DMS79 (cell line): ENCODE data around the gene UNC5C.

Experiments
- DNase-seq: peaks from one replicate; lab custom pipeline; 2025; lab: John Stamatoyannopoulos, UW

UNC5C gene

DNA sequence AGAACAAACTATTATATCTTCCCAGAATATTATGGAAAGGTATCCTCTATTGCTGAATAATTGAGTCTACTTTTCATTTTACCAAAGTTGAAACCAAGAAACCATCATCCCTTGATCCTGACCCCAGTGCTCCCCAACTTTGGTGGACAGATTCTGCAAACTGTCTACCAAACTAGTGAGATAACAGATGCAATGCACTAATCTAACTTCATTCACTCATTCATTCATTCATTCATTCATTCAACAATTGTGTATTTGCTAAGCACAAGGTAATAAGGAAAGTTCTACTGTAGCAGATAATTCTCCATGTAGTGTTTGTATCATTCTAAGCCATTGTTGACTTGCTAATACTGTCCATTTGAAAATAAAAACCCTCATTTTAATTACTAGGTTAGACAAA, 150.6 kb downstream of the UNC5C start:
- DNase-seq, result no peak

DNA sequence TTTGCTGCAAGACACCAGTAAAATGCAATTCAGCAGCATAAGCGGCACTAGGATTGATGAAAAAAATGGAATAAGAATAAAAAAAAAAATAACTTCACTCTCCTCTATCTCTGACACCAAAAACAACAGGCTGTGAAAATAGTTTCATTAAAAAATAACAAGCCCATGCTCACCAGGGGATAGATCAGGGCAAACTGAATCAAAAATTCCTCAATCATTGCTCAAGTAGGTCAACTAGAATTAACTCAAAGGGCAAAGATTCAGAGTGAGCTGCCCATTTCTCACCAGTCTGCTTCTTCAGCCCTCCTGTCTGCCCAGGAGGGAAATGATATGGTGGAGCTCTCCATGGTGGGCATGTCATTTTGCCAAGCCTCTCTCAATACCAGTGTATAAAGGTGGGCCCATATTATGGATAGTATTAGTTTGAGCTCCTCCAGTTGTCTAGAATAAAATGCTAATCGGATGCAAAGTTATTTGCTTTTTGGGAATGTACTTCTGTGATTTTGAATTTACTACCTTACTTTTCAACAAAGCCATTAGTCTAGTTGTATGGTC, 153.9 kb downstream of the UNC5C start:
- DNase-seq, result no peak

DNA sequence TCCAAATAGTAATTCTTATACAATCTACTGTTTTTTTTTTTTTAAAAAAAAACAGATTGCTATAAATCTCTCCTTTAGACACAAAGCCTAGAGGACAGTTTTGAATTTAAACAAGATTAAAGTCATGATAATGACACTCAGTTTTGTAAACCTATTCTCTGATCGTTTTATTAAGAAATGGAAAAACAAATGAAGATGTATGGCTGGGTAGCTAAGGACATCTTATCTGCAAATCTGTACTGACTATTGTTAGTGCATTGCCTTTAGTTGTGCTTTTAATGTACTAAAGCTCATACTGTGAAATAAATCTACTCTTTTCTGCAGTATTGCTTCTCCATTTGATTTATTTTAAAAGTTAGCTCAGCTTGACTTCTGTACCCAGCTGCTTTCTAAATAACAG, 155.0 kb downstream of the UNC5C start:
- DNase-seq, result no peak

DNA sequence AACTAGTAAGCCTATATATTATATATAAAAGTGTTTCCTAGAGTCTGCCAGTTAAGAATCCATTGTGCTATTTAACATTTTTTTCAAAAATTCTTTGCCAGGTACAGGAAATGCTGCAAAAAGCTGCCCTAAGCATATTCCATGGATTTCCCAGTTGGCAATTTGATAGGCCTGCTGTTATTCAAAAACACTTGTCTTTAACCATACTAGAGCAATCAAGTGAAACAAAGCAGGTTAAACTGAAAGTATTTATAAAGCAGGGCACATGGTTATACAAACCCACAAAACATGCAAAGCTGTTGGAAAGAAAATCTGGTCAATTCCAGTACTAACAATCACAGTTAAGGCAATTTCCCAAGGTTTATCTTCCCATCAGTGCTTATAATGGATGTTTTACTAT, 159.9 kb downstream of the UNC5C start:
- no peak for DNase-seq

DNA sequence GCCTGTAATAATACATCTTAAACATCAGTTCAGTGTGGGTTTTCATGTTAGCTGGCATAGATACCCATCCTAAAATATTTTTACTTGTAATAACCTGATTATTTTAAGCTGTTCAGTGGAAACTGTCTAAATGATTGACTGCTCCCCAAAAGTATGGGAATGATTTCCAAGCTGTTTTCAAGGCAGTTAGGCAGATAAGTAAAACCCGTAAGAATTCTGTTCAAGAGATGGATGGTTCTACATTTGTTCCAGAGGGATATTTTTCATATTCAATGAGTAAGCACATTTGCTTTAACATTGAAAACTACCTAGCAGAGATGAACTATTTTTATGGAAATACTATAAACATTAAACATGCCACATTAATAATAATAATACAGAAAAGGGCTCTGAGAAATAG, 161.1 kb downstream of the UNC5C start:
- DNase-seq, result no peak

DNA sequence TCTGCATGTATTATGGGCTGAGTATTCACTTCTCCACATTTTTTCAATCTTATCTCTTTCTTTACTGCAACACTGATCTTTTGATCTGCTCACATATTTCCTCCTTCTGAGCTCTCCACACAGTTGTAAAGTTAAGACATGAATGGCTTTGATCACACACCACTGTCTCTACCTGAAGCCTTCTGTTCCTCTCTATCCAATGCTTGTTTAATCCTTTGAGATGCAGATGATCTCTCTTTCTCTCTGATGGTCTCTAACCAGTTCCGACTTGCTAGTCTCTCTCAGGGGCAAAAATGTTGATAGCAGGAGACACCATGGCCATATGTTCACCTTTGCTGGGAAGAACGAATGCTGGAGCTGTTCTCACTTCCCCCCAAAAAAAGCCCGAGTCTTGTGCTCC, 162.4 kb downstream of the UNC5C start:
- DNase-seq, result no peak

DNA sequence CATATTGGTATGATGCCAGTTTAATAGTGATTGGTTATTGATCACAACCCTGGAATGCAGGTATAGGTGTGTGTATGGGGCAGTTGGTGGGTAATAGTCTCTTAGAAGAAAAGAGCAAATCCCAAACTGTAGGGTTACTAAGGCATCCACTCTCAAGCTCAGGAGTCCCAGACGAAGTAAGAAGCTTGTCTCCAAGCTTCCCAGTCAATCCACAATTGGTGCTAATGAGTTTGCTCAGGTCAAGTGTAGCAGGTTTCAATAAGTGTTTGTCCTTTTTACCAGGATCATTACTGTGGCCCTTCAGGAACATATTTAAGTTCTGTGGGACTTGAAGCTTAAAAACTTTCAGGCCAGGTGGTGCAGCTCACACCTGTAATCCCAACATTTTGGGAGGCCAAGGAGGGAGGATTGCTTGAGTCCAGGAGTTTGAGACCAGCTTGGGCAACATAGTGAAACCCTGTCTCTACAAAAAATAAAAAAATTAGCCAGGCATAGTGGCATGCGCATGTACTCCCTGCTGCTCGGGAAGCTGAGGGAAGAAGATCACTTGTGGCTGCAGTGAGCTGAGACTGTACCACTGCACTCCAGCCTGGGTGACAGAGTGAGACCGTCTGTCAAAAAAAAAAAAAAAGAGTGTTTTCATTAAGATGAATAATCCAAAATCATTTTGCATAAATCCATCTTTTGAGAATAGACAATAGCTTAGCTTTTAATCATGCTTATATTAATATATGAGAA, 166.8 kb downstream of the UNC5C start:
- no peak for DNase-seq

DNA sequence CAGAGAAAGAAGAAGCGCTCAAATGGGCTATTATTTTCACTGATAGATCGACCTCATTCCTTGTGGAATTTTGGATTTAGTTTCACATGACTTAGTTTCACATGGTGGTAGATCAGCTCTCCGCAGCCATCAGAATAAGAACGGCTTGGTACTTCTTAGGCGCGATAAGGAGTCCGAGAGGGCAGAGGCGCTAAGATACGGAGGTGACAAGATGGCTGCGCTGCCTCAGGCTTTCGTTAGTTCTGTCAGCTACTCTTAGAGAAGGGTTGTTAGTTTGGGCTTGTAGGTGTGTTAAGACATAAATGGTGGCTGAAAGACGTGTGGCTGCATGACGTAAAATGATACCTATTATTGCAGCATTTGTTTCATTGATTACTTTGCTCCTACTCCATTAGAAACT, 169.1 kb downstream of the UNC5C start:
- DNase-seq, result no peak

DNA sequence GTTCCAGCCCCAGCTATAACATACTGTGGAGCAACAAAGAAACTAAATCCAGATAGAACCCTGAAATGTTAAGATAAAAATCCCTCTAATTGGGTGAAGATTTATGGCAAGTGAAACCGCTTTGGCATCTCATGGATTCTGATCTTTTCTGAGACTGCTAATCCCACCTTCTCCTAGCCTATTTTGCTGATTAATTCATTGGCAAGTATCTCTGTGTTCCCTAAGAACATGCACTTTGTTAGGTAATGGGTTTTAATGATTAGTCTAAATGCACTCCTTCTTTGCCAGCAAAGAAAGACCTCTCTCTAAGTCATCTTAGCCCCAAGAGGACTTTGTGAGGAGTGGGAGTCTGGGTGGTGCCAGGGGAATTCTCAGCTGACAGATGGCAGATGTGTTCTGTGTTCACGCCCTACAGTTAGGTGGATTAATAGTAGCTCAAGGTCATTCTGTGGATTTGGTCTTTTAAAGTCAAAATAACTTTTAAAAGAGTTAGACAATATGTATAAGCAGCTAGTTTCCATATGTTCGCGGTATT, 171.3 kb downstream of the UNC5C start:
- no peak for DNase-seq

DNA sequence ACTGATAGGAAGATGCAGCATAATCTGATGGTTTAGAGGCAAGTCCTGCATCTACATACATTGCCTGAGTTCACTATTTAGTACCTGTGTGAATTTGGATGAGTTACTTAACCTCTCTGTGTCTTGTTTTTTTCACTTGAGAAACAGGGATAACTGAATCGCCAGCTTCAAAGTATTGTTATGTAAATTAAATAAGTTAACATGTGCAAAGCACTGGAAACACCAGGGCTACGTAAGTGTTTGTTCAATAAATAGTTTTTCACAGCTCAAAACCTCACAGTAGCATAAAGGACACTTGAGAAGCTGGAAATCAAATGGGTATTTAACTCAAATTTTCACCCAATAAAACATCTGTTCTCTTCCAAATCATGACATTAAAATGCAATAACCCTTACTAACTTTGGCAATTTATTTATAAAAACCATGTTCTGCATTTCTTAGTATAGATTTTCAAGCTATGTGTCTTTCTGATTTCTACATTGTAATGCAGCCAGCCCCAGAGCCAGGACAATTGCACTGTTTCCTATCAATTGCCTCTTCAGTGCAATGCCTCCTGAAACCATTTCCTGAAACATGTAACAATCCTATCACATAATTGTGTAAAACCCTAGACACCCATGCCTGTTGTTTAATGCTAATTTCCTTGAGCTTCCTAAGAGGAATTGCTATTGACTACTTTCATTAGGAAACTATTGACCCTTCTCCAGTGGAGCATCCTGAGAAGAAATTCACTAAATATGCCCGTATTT, 177.1 kb downstream of the UNC5C start:
- no peak for DNase-seq

DNA sequence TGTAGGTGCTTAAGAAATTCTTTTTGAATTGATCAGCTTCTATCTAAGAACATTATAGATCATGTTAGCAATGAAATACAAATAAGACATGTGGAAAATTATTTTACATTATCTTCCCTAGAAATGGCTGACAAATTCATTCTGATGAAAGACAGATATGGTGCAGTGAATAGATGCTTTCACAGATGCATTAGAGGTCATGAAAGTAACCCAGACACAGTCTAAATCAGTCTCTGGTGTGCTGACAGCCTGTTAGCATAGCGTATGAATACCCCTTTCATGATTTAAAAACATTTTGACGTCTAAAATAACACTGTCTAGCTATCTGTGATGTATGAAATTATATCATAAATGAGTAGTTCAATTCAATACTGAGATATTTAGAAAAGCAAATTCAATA, 180.9 kb downstream of the UNC5C start:
- no peak for DNase-seq

DNA sequence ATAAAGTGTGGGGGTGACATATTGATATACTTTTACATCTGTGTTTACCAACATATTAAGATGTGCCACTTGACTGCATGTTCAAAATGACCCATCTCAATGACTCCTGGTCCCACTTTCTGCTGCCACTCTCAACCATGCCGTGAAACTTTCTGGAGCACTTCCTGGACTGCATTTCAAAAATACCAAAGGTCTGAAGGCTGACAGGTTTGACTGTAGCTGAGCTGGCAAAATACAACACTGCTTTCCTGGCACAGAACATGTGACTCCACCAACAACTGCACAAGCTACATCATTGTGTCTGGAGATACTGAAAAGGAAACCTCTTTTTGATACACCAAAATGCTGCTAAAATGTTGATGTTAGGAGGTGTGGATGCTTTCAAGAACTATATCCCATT, 184.8 kb downstream of the UNC5C start:
- DNase-seq, result no peak

DNA sequence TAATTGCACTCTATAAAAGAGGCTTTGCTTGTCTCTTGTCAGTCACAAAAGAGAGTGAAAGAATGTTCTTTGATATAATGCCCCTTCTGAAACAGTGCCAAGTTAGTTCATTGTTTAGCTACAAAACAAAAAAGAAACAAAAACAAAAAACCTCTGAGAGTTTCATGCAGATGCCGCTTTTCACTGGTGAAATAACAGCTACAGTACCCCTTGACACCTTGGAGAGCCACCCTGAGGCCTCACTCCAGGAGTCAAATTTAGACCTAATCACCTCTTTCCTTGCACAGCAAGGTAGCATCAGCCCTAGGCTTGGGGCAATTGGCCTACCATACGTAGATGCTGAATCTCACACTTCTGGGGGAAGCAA, 185.2 kb downstream of the UNC5C start:
- no peak for DNase-seq

DNA sequence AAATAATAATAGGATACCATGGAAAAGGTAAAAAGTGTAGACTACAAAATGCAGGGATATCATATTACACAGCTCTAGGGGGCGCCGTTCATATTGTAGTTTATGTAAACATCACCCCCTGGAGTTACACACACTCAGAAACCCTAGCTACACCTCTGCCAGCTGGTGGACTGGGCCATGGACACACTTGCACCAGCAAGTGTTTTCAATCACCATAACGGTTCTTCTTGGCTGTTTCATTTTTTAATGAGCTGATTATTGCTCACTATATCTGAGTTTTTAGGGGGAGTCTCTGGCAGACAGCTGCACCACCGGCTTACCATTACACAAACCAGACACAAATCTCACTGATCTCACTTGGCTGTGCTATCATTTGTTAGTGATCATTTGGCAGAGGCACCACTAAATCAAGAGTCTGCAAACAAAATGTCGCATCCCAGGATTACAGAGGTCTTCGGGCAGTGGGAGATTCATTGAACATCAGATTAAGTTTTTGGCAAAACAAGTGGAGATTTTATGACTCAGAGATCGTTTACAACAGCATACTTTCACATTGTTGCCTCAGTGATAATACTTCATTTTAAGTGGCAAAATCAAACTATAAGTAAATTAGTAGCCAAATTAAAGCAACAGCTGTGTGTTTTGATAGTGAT, 185.7 kb downstream of the UNC5C start:
- DNase-seq, result no peak

DNA sequence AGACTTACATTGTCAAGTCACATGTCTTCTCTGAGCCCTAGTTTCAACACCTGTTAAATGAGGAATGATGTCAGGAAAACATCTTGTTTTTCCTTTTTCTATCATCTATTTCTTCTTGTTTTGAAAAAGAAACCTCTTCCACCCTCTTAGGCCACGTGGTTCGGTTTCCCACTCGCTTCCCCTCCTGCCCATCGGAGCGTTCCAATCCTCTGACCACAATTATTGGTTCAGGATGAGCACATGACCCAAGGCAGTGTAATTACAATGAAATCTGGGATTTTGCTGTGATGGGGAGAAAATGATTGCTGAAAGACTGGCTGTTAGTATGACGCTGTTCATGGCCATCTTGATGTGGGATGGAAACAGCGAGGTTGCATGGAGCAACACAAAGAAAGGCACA, 186.7 kb downstream of the UNC5C start:
- DNase-seq, result no peak

DNA sequence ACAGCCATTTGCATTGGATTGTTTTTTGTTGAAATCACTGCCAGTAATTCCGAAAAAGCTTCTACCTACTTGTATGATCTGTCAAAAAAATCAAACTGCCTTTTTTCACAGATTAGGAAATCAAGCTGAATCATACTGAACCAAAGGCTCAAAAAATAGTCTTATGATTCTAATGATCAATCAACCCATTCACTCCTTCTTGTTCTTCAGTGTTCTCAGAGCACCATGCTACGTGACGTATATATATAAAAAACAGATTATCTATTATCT, 187.1 kb downstream of the UNC5C start:
- no peak for DNase-seq

DNA sequence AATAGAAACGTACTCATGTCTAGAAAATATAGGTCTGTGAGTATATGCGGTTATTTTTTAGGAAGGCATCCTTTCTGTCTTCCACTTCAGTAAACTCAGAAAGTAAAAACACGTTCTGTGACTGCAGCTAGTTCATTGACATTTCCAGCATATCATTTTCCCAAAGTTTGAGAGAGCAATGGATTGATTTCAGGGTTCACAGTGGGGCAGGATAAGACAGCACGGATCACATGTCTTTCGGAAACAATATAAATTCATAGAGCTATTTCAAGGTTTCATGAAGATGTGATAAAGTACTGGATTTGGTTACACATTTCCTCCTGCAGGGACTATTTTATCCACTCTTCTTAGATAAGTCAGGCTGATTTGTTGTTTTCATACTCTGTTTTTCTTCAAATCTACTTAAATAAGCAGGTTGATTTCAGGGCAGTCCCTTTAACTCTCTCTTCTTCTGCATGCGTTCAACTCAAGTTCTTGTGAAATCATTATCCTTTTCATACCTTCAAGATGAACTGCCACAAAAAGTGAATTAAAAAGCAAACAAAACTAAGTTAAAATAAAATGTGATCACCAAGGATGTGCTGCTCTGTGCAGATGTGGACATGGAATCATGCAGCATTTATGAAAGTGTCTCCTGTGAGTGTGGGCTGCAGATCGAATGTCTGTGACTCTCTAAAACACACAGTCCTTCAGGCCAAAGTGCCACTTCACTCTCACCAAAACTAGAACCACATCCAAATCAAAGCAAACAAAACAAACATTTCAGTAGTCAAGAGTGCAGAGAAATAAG, 187.7 kb downstream of the UNC5C start:
- DNase-seq, result no peak

DNA sequence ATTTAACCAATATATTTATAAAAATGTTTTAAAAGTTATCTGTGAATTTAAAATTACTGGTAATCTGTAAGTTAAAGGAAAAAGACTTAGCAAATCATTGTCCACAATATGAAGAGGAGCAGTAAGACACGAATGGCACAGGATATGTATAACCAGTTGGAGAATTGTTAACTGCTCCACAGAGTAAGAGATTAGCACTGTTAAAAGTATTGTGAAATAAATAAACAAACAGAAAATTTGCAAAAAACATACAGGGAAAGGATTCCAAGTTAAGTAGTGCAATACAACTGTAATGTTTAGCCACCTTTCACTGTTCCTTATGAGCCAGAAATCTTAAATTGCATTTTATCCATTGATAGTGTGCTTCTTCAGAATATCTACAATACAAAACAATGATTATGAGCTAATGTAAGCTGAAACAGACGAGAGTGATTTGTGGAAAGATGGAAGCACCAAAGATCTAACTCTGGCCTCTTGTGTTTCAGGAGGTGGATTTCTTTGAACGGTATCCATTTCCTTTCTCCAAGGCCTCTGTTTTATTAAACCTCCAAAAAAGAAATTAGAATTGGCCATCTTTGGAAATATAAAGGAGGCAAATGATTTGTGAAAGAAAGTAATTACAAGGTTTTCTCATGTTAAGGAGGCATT, 188.4 kb downstream of the UNC5C start:
- DNase-seq, result no peak

DNA sequence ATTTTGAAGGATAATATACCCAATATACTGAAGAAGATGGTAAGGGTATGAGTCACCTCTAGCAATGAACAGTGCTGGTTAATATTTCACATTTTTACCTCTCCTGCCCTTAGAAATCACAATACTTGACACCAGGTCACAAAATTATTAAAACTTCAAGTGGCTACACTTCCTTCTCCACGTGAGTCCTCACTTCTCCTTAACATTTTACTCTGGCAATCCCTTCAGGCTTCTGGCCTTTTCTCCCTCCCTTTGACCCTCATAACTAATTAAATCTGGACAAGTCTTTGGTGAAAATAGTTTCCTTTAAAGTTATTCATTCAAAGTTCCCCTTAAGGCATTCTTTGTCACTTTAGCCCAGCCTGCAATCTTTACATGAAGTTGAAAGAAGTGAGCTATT, 190.4 kb downstream of the UNC5C start:
- DNase-seq, result no peak

DNA sequence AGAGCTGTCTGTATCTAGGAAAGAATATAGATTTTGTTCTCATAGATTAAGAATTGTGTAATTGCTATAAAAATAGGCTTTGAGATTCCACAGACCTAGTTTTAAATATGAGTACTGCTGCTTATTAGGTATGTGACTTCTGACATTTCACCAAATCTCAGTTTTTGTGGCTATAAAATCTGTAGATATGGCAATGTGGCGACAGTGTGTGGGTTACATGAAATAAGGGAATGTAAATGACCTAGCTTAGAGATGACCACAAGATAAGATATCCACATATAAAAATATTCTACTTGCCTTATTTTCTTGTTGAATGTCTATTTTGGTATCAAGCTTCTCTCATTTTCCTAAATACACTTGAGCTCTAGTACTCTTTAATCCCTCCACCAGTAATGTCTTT, 193.8 kb downstream of the UNC5C start:
- DNase-seq, result no peak

DNA sequence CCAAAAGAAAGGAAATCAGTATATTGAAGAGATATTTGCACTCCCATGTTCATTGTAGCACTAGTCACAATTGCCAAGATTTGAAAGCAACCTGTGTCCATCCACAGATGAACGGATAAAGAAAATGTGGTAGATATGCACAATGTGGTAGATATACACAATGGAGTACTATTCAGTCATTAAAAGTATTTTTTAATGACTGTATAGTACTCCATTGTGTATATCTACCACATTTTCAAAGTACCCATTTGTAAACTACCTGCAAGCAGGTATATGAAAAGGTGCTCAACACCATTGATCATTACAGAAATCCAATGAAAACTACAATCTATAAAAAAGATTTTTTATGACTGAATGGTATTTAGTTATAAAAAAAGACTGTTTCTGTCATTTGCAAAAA, 200.4 kb downstream of the UNC5C start:
- DNase-seq, result no peak

DNA sequence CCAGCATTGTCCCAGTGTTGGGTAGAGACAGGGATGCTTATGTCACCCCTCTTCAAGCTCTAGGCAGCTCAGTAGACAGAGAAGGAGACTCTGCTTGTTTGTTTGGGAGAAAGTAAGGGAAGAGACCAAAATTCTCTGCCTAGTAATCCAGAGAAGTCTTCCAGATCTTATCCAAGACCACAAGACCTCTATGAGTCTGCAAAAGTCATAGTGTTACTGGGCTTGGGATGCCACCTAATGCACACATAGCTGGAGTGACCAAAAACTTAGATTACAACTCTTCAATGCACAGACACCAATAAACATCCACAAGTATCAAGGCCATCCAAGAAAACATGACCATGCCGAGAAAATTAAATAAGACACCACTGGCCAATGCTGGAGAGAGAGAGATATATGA, 205.5 kb downstream of the UNC5C start:
- DNase-seq, result no peak
